ENCODE results near the gene EMD. TPM values are rescaled to one million over a fixed set of nuclear protein-coding genes. Genes with fewer than 3 reads are reported as not detected.

EMD gene
- total RNA-seq, 1 experiment from 2014 or later: 115 TPM

DNA sequence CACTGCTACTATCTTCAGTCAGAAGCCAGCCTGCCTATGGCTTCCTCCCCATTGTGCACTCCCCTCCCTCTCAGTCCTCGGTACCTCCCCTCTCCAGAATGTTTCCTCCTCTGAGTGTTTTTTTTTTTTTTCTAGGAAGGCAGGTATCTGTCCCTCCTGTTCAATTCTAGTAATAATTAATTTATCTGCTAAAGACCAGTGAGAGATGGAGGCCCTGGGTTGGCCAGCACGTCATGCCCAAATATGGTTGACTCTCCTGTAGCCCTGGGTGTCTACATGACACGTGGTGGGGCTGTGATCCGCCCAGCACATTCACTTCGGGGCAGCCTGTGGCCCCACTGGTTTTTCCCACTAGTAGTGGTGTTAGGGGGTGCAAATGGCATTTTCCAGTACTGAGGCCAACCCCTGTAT lies 6.5 kb upstream of the EMD start:
- no peak overlapping the region for H3K9ac ChIP-seq (ENCODE audit: extremely low read depth, insufficient read length, low read length)
- H2BK5ac ChIP-seq (ENCODE audit: insufficient read length, low read length): no peak overlapping the region
- TF ChIP-seq, protein P1, sequence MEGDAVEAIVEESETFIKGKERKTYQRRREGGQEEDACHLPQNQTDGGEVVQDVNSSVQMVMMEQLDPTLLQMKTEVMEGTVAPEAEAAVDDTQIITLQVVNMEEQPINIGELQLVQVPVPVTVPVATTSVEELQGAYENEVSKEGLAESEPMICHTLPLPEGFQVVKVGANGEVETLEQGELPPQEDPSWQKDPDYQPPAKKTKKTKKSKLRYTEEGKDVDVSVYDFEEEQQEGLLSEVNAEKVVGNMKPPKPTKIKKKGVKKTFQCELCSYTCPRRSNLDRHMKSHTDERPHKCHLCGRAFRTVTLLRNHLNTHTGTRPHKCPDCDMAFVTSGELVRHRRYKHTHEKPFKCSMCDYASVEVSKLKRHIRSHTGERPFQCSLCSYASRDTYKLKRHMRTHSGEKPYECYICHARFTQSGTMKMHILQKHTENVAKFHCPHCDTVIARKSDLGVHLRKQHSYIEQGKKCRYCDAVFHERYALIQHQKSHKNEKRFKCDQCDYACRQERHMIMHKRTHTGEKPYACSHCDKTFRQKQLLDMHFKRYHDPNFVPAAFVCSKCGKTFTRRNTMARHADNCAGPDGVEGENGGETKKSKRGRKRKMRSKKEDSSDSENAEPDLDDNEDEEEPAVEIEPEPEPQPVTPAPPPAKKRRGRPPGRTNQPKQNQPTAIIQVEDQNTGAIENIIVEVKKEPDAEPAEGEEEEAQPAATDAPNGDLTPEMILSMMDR (conservative IDR thresholded peaks at IDR 0.05): no peak
- H4K91ac ChIP-seq (ENCODE audit: insufficient read length, low read depth, low read length): no peak overlapping the region
- Mint-ChIP-seq H3K27me3 (ENCODE audit: low read depth) (peaks cover 3% of the 10 kb centered on the region; the same call in 1 of the 2 replicates), H3K4me3 (peak overlapping the region; percentile 54 to 63), H3K36me3 (ENCODE audit: insufficient read depth in 1 of 3, low read depth in 3 of 3) (peaks cover 13 to 21% (median 16%) of the 10 kb centered on the region in 3 experiments), H3K9me3 (peaks cover 45 to 51% of the 10 kb centered on the region in 2 experiments), H3K4me1 (peaks cover 2 to 27% of the 10 kb centered on the region in 2 experiments; a peak in 3 of 4 replicates), H3K27ac (no peak overlapping the region)
- H3K27me3 ChIP-seq (ENCODE audit: insufficient read depth, low read length): no peaks in the 10 kb centered on the region
- no peak overlapping the region for H2BK20ac ChIP-seq (ENCODE audit: low read depth, low read length, poor library complexity, severe bottlenecking)
- no peak overlapping the region for H3K56ac ChIP-seq (ENCODE audit: insufficient read length, low read depth, low read length)
- H3T11ph ChIP-seq (ENCODE audit: low read length): no peak overlapping the region
- no peak overlapping the region for H2BK12ac ChIP-seq (ENCODE audit: insufficient read length, low read depth, low read length)
- H3K18ac ChIP-seq (ENCODE audit: insufficient read length, low read depth, low read length): no peak overlapping the region
- H4K5ac ChIP-seq (ENCODE audit: insufficient read length, low read depth, low read length): no peak overlapping the region
- no peaks in the 10 kb centered on the region for H3K9me3 ChIP-seq (ENCODE audit: control insufficient read depth, low read depth, low read length)
- H2AK5ac ChIP-seq (ENCODE audit: insufficient read length, low read length): no peak overlapping the region
- H3K79me1 ChIP-seq (ENCODE audit: insufficient read depth, low read depth, low read length, poor library complexity, severe bottlenecking): no peaks in the 10 kb centered on the region
- DNase-seq: no peak
- no peak overlapping the region for H3K27ac ChIP-seq (ENCODE audit: insufficient read length, low read depth, low read length)
- H2BK15ac ChIP-seq (ENCODE audit: low read depth, low read length): no peak overlapping the region
- H4K8ac ChIP-seq (replicated peaks; ENCODE audit: insufficient read length, low read depth, low read length): no peak overlapping the region
- no peak overlapping the region for H2AFZ ChIP-seq (ENCODE audit: low read length)
- H3K4me2 ChIP-seq (ENCODE audit: insufficient read depth, insufficient read length, low read length): no peak overlapping the region
- no peak overlapping the region for H2BK120ac ChIP-seq (ENCODE audit: low read depth, low read length, poor library complexity, severe bottlenecking)
- no CpG with 5 or more reads among the region's 5 CpGs for WGBS (ENCODE audit: extremely low coverage, insufficient read length, low lambda C conversion rate)
- no peak overlapping the region for H3K4ac ChIP-seq (ENCODE audit: low read depth, low read length)
- H3K23ac ChIP-seq (ENCODE audit: insufficient read length, low read depth, low read length): no peak overlapping the region
- H4K20me1 ChIP-seq (ENCODE audit: control insufficient read depth, insufficient read depth, insufficient read length): no peaks in the 10 kb centered on the region
- no peaks in the 10 kb centered on the region for H3K4me1 ChIP-seq (ENCODE audit: insufficient read depth, low read length)
- H3K23me2 ChIP-seq (ENCODE audit: insufficient read length, low read depth, low read length, poor library complexity, severe bottlenecking): peaks cover 5% of the 10 kb centered on the region
- no peak overlapping the region for H3K14ac ChIP-seq (ENCODE audit: insufficient read depth, low read length)
- H3K79me2 ChIP-seq (ENCODE audit: insufficient read depth, low read length): peaks cover 17% of the 10 kb centered on the region; the same call in 1 of the 2 replicates
